Measurements from ENCODE around the gene BCAS1. TPM values are rescaled to one million over a fixed set of nuclear protein-coding genes. Genes with fewer than 3 reads are reported as not detected.
A peak's percentile ranks its signal among the peaks of the same experiment; 100 is the strongest.

BCAS1 gene
- total RNA-seq, 1 donor from 2014 or later: 0.81 TPM

DNA sequence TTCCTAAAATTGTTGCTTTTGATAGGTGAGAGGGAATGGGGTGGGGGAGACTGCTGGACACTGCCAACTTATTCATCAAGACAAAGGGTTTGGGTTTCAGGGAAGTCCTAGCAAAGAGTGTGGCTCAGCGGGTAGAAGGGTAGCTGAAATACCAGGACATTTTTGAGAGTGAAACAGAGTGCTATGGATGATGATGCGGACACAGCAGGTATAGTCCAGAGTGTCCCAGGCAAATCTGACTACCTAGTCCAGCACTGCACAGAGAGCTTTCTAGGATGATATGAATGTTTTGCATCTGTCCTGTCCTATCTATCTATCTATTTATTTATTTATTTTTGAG lies 154.3 kb downstream of the BCAS1 start:
- Histone ChIP-seq H3K9me3 (no peaks in the 10 kb centered on the region), H3K4me3 (peak overlapping the region; percentile 71), H3K27me3 (no peaks in the 10 kb centered on the region), H3K27ac (peak overlapping the region; percentile 90), H3K36me3 (no peaks in the 10 kb centered on the region), H3K4me1 (peaks cover 29% of the 10 kb centered on the region)
- DNase-seq (no peak), ATAC-seq (peak; percentile 3)
- TF ChIP-seq, protein P1, sequence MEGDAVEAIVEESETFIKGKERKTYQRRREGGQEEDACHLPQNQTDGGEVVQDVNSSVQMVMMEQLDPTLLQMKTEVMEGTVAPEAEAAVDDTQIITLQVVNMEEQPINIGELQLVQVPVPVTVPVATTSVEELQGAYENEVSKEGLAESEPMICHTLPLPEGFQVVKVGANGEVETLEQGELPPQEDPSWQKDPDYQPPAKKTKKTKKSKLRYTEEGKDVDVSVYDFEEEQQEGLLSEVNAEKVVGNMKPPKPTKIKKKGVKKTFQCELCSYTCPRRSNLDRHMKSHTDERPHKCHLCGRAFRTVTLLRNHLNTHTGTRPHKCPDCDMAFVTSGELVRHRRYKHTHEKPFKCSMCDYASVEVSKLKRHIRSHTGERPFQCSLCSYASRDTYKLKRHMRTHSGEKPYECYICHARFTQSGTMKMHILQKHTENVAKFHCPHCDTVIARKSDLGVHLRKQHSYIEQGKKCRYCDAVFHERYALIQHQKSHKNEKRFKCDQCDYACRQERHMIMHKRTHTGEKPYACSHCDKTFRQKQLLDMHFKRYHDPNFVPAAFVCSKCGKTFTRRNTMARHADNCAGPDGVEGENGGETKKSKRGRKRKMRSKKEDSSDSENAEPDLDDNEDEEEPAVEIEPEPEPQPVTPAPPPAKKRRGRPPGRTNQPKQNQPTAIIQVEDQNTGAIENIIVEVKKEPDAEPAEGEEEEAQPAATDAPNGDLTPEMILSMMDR (IDR thresholded peaks at IDR 0.05): no peak
- intact Hi-C loops (cut with DNase I): loop anchor here (10.0 kb wide), 1 partner anchor 341 kb away; no protein-coding TSS in a partner anchor

DNA sequence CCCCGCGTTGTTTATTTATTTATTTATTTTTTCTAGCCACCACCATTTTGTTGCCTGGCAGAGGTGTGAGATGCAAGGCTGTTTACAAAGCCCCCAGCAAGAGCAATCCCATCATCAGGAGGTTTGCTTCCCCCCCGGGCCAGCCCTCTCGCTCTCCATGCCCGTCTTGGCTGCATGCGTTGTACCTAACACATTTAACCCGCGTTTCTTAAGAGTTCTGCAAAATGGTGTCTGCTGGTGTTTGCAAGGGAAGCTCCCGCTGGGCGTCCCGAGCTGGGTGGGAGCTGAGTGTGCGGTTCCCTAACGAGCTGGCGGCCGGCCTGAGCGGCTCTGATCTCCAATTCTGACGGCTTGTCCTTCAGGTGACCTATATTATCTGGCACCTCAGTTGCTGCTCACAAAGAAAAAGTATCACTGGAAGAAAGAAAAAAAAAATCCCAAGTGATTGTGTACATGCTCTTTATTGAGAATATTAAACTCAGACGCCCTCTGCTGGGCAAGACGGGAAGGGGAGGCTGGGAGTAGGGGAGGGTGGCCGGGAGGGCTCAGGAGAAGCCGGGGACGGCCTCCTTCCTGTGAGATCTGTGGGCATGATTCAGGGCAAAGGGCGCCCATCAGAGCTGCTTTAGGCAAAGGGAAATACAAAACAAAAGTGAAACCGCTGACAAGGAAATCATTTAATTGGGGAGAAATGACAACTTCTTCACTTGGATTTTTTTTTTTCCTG lies 154.8 kb downstream of the BCAS1 start:
- DNase-seq (peak; percentile 95), ATAC-seq (peak; percentile 98)
- H3K9me3 ChIP-seq: no peaks in the 10 kb centered on the region
- H3K4me3 ChIP-seq: peak overlapping the region; percentile 71
- intact Hi-C loops (cut with DNase I): loop anchor here (10.0 kb wide), 1 partner anchor 341 kb away; no protein-coding TSS in a partner anchor
- H3K4me1 ChIP-seq: peaks cover 29% of the 10 kb centered on the region
- peak overlapping the region; percentile 90 for H3K27ac ChIP-seq
- no peaks in the 10 kb centered on the region for H3K36me3 ChIP-seq
- TF ChIP-seq, protein P1 (IDR thresholded peaks at IDR 0.05): peak; percentile 91
- no peaks in the 10 kb centered on the region for H3K27me3 ChIP-seq

- no peaks in the 10 kb centered on the region for H3K27me3 ChIP-seq
- H3K36me3 ChIP-seq: no peaks in the 10 kb centered on the region
- no peaks in the 10 kb centered on the region for H3K9me3 ChIP-seq
- DNase-seq (no peak), ATAC-seq (no peak)
- H3K4me3 ChIP-seq: peak overlapping the region; percentile 71
- peak overlapping the region; percentile 90 for H3K27ac ChIP-seq
- intact Hi-C loops (cut with DNase I): loop anchor here (10.0 kb wide), 1 partner anchor 340 kb away; no protein-coding TSS in a partner anchor
- TF ChIP-seq, protein P1 (IDR thresholded peaks at IDR 0.05): no peak
- H3K4me1 ChIP-seq: peaks cover 29% of the 10 kb centered on the region
Measured at GRCh38 chr20:53914781-53915445, 155.5 kb downstream of the BCAS1 start.

DNA sequence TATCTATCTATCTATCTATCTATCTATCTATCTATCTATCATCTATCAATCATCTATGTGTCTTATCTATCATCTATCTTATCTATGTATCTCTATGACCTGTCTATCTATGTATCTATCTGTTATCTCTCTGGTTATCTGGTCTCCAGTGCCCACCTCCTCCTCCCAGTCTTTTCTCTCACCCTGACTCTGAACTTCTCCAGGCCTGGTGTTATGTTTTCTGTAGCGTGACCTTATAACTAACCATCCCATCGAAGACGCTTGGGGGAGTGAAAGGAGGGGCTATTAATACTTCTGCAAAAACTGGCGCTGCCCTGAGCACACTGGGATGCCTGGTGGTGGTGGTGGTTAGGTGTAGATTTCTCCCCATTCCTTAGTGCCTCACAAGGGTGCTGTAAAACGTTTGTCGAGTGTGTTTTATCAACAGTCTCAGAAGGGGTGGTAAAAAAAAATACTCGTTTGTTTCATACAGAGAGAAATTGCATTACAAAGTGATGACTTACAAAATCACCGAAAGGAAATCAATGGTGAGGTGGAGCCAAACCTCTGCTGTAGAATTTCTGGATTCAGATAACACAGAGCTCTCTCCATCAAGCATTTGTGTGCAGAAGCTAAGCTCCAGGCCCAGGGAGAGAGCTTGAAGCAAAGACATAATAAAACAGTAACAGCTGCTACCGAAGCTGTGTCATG lies 156.2 kb downstream of the BCAS1 start:
- TF ChIP-seq, protein P1 (IDR thresholded peaks at IDR 0.05): no peak
- Histone ChIP-seq H3K27me3 (no peaks in the 10 kb centered on the region), H3K36me3 (no peaks in the 10 kb centered on the region), H3K4me3 (no peak overlapping the region), H3K9me3 (no peaks in the 10 kb centered on the region), H3K27ac (no peak overlapping the region), H3K4me1 (peaks cover 29% of the 10 kb centered on the region)
- no peak for DNase-seq
- intact Hi-C loops (cut with DNase I): loop anchor here (10.0 kb wide), 1 partner anchor 339 kb away; no protein-coding TSS in a partner anchor
- ATAC-seq: no peak

DNA sequence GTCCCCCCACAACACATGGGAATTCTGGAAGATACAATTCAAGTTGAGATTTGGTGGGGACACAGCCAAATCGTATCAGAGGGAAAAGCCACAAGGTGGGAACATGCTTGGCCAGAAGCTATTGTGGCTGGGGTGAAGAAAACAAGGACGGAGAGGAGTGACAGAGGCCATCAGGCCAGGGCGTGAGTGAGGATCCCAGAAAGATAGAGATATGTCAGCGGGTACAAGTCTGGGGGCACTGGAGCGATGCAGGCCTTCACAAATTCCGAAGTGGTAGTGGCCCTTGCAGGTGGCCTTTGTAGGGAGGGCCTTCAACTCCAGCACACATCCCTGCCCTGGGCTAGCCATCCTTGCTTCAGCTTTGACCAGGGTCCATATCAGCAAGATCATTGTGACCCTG lies 159.1 kb downstream of the BCAS1 start:
- ATAC-seq (no peak), DNase-seq (no peak)
- H3K27me3 ChIP-seq: no peaks in the 10 kb centered on the region
- H3K27ac ChIP-seq: no peak overlapping the region
- intact Hi-C loops (cut with DNase I): loop anchor here (10.0 kb wide), 1 partner anchor 336 kb away; no protein-coding TSS in a partner anchor
- H3K9me3 ChIP-seq: no peaks in the 10 kb centered on the region
- H3K36me3 ChIP-seq: no peaks in the 10 kb centered on the region
- TF ChIP-seq, protein P1 (IDR thresholded peaks at IDR 0.05): no peak
- H3K4me1 ChIP-seq: peaks cover 20% of the 10 kb centered on the region
- no peak overlapping the region for H3K4me3 ChIP-seq

All from upper lobe of right lung (tissue), 1 donor.